HG03457 (cell line): ENCODE measurements around the gene RGPD8.
A peak's percentile ranks its signal among the peaks of the same experiment; 100 is the strongest.
"Not testable (repeated sequence)": the region's sequence is repeated elsewhere in the genome, so short reads cannot be mapped to it uniquely, and the experiment has no call there.

Experiments
- ATAC-seq: cut with Tn5 transposase; IDR thresholded peaks from one replicate; pipeline ENCODE4 v1.9.1; 2021; ENCODE audit warnings: moderate number of reproducible peaks; ENCODE audit not compliant: unreplicated experiment

The RGPD8 gene

GRCh38 chr2:112433480-112433879 is at the start of gene RGPD8:
RGPD8 (minus strand) TSS chr2:112433645; CDS start chr2:112433453, 192 bp downstream.
- peak; percentile 97 for ATAC-seq

DNA sequence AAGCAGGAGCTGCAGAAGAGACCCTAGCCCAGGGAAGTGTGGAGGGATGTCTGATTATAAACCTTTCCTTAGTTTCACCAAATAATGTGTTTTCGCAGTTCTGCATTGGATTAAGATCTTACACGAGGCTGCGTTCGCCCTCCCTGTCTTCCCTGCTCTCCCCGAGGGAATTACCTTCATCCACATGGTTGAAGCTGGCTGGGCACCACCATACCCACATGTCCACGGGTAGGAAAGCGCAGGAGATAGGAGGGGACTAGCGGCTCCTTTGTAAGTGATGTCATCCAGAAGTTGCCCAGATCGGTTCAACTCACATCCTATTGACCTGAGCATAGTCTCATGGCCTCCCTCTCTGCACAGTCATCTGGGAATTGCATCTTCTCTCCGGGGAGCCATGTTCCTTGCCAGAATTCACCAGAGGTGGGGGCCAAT is 49.6 kb upstream of the RGPD8 start:
- no peak for ATAC-seq

- peak; percentile 9 for ATAC-seq
Measured at GRCh38 chr2:112482309-112483041, 49.0 kb upstream of the RGPD8 start.

DNA sequence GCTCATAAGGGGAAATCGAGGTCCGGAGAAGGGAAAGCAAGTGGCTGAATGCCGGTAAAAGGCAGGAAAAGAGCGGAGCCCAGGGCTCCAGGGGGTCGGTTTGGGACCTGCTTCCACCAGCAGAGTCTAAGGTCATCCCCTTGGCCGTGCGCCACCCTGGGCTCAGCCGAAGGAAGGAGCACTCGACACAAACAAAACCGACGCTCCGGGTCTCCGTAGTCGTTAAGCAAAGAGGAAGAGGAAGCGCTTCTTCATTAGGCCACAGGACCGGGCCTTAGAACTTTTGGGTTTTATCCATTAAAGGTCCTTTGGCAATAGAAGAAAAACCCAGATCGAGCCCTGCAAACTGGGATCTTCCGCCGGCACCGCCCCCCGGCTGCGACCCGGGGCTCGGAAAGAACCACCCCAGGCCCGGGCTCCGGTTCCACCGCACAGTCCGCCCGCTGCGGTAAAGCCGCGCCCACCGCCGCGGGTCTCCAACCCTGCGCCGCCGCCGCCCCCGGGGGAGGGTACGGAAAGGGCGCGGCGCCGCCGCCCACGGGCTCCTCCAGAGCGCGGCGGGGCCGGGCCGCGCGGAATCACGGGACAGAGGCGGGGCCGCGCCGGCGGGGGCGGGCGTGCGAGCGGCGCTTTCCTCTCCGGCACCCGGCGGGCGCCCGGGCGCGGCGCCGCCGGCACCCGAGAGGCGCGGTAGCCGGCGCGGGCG is 48.2 kb upstream of the RGPD8 start, which contains the start of gene TTL:
TSS of gene TTL (plus strand) at position 629 of the 706 bp plus-strand sequence. CDS start 189 bp downstream, outside the sequence.
- ATAC-seq: peak; percentile 48

GRCh38 chr2:112481050-112481527 is 47.6 kb upstream of the RGPD8 start:
- ATAC-seq: peak; percentile 54

GRCh38 chr2:112480530-112481049 is 47.1 kb upstream of the RGPD8 start:
- ATAC-seq: no peak

- ATAC-seq: no peak
Measured at GRCh38 chr2:112476434-112476833, 43.0 kb upstream of the RGPD8 start.

DNA sequence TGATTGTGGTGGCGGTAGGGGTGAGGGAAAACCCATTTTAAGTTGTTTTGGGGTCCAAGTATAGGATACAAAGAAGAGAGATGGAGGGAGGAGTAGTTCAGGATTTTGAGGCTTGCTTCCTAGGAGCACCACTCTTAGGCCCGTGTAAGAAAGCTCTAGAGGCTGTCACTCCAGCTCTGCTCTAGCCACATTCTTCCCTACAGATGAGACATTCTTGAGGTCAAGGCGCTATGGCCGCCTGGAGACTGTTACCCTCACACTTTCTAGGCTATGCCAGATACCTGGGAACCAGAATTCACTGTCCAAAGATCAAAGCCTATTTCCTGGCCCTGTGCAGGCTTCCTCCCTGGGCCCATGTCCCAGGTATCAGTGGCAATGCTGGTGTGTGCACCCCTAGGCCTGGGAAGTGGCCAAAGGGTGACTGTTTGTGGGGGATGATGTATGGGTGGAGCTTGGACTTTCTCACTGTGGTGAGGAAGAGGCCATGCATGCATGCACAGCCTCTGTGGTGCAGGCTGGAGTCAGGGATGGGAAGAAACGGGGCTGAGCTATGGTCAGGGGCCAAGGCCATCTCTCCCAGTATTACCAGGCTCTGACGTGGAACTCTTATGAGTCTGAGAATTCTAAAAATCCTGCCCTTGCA is 41.5 kb upstream of the RGPD8 start:
- no peak for ATAC-seq

- no peak for ATAC-seq
Measured at GRCh38 chr2:112472547-112473263, 39.3 kb upstream of the RGPD8 start.

- no peak for ATAC-seq
Measured at GRCh38 chr2:112465382-112465781, 31.9 kb upstream of the RGPD8 start.

- ATAC-seq: no peak
Measured at GRCh38 chr2:112463256-112463655, 29.8 kb upstream of the RGPD8 start.

DNA sequence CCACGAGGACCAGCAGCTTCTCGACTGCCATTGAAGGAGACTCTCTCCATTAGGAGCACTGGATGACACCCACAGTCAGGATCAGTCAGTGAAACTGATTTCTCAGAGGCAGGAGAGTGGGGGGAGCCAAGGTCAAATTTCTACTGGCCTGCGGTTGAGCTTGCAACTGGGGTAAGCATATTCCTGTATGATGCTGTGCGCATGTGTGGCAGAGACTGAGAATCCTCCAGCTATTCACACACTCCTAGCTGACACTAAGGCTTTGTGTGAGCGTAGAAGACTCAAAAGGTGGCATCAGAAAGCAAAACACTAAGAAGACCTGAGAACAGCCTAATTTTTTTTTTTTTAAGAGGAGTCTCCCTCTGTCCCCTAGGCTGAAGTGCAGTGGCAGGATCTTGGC is 28.7 kb upstream of the RGPD8 start:
- no peak for ATAC-seq

DNA sequence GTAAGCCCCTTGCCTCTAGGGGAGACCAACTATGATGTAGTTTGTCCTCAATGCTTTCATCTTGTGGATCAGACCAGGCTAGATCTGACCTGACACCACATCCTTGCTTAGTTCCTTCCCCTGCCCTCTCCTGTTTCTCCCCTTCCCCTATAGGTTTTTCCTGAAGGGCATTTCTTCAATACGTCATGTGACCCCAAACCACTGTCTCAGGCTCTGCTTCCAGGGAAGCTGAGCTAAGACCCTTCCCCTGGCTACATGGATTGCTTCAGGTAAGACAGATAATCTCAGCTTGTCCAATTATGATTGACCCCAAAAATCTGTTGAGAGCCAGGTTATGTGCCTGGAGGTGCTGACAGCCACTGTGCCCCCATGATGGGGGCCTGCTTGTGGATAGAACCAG is 25.9 kb upstream of the RGPD8 start:
- no peak for ATAC-seq

GRCh38 chr2:112454586-112454985 is 21.1 kb upstream of the RGPD8 start:
- no peak for ATAC-seq

- no peak for ATAC-seq
Measured at GRCh38 chr2:112451317-112451716, 17.9 kb upstream of the RGPD8 start.

DNA sequence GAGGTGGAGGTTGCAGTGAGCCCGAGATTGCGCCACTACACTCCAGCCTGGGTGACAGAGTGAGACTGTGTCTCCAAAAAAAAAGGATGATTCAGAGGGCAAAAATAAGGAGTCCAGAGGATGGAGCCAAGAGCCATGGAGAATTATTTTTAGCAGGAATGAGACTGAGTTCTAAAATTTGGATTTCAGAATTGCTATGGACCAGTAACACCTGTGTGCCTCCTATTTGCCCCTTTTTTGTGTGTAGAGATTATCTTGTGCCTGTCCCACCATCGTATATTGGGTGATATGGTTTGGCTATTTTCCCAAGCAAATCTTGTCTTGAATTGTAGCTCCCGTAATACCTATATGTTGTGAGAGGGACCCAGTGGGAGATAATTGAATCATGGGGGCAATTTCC is 16.4 kb upstream of the RGPD8 start:
- ATAC-seq: no peak

DNA sequence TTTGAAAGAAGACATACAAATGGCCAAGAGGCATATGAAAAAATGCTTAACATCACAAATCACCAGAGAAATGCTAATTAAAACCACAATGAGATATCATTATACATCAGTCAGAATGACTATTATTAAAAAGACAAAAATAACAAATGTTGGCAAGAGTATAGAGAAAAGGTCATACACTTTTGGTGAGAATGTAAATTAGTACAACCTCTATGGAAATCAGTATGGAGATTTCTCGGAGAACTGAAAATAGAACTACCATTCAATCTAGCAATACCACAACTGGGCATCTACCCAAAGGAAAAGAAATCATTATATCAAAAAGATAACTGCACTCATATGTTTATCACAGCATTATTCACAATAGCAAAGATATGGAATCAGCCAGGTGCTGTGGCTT is 10.8 kb upstream of the RGPD8 start:
- ATAC-seq: not testable (repeated sequence)

GRCh38 chr2:112438603-112439261 is 5.3 kb upstream of the RGPD8 start:
- ATAC-seq: not testable (repeated sequence)

DNA sequence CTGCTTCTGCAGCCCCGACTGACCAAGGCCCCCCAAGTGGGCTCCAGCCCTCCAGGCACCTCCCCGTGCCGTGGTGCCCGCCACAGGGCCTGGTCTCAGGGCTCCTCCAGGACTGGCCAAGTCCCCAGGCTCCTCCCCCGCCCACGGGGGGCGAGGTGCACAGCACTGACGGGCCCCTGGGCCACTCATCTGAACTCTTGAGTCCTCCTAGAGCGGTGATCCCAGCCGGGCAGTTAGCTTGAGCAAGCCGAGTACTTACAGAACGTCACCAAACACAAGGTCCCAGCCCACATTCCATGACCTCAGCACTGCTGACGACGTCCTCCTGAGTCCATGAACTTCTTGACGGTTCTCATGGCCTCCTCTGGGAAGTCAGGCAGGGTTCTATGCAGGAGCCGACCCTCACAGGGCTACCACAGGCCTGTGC is 4.0 kb upstream of the RGPD8 start:
- not testable (repeated sequence) for ATAC-seq

DNA sequence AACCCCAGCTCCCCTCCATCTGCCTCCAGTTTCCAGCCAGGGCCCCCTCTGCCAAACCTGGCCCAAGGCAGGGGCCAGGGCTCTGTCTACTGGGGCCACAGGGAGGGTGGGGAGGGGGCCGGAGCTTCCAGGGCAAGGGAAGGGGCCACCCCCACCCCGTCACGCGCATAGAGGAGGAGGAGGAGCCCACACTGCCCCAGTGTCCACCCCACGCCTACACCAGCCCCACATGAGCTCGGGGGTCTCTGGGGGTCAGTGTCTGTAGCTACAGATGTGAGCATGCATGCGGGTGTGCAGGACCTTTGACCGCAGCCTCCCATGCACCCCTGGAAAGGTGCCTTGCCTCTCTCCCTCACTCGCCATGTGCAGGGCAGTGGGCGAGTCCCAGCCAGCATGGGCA is 3.5 kb upstream of the RGPD8 start:
- ATAC-seq: not testable (repeated sequence)
